GM23248 (cell line): ENCODE data around the gene WWTR1.

Experiments used
- EZH2 ChIP-seq: fragments of 200-600 bp; sonication (generic); IDR thresholded peaks from 2 replicates; pipeline ENCODE4 v1.6.1; 2018; ENCODE audit warnings: antibody characterized with exemption, mild to moderate bottlenecking; ENCODE audit not compliant: insufficient read depth, poor library complexity, severe bottlenecking
- EZH2phosphoT487 ChIP-seq: fragments of 200-600 bp; sonication (generic); IDR thresholded peaks from 2 replicates; pipeline ENCODE4 v1.6.1; 2018; ENCODE audit warnings: antibody characterized with exemption, moderate library complexity, mild to moderate bottlenecking, low read depth; ENCODE audit not compliant: insufficient read depth

- TF ChIP-seq EZH2 (no peak), EZH2phosphoT487 (no peak)
Measured at GRCh38 chr3:149639093-149639486, 18.7 kb downstream of the WWTR1 start.
